GM18505 (cell line): ENCODE measurements around the gene PHKG1.
"Not testable (repeated sequence)": the region's sequence is repeated elsewhere in the genome, so short reads cannot be mapped to it uniquely, and the experiment has no call there.

ENCODE experiments used
- ATAC-seq: cut with Tn5 transposase; IDR thresholded peaks from one replicate; pipeline ENCODE4 v1.9.1; 2021; ENCODE audit not compliant: unreplicated experiment
- POLR2A ChIP-seq: IDR thresholded peaks from 4 replicates; pipeline ENCODE4 v1.6.1; 2011; ENCODE audit warnings: borderline replicate concordance; ENCODE audit not compliant: insufficient read depth, insufficient read length; ENCODE audit errors: extremely low read depth

PHKG1 gene

GRCh38 chr7:56097700-56098099, 4.9 kb upstream of the PHKG1 start:
- ATAC-seq, result no peak
- no peak for TF ChIP-seq POLR2A

GRCh38 chr7:56092388-56092787, 364 bp downstream of the PHKG1 start:
- not testable (repeated sequence) for ATAC-seq

GRCh38 chr7:56091591-56091990, 1.2 kb downstream of the PHKG1 start:
- no peak for ATAC-seq
- TF ChIP-seq POLR2A, result no peak

- no peak for ATAC-seq
- TF ChIP-seq POLR2A, result no peak
These were observed 5.3 kb downstream of the PHKG1 start for GRCh38 chr7:56087445-56087844.

- no peak for ATAC-seq
- no peak for TF ChIP-seq POLR2A
These were observed 6.0 kb downstream of the PHKG1 start for GRCh38 chr7:56086761-56087160.

GRCh38 chr7:56083150-56083785, 9.5 kb downstream of the PHKG1 start:
- no peak for TF ChIP-seq POLR2A
- no peak for ATAC-seq

- no peak for ATAC-seq
- TF ChIP-seq POLR2A, result no peak
These were observed 11.0 kb downstream of the PHKG1 start for GRCh38 chr7:56081626-56082340.

- ATAC-seq, result not testable (repeated sequence)
These were observed 11.9 kb downstream of the PHKG1 start for GRCh38 chr7:56080726-56081435.

- no peak for TF ChIP-seq POLR2A
- ATAC-seq, result no peak
These were observed 13.1 kb downstream of the PHKG1 start for GRCh38 chr7:56079450-56080185.

GRCh38 chr7:56078196-56078595, 14.6 kb downstream of the PHKG1 start:
- no peak for ATAC-seq
- no peak for TF ChIP-seq POLR2A

- ATAC-seq, result no peak
- no peak for TF ChIP-seq POLR2A
These were observed 15.1 kb downstream of the PHKG1 start for GRCh38 chr7:56077681-56078080.

GRCh38 chr7:56074371-56074791, 18.4 kb downstream of the PHKG1 start:
- peak; percentile 81 for ATAC-seq
- no peak for TF ChIP-seq POLR2A

- ATAC-seq, result not testable (repeated sequence)
These were observed 26.4 kb downstream of the PHKG1 start for GRCh38 chr7:56066376-56066775.
